Measurements from ENCODE around the gene ABL1.
"Not testable (repeated sequence)": the region's sequence is repeated elsewhere in the genome, so short reads cannot be mapped to it uniquely, and the experiment has no call there.

The ABL1 gene

GRCh38 chr9:130903194-130904069, 68.4 kb downstream of the ABL1 start:
- DNase-seq (ENCODE audit: low read depth), result no peak

DNA sequence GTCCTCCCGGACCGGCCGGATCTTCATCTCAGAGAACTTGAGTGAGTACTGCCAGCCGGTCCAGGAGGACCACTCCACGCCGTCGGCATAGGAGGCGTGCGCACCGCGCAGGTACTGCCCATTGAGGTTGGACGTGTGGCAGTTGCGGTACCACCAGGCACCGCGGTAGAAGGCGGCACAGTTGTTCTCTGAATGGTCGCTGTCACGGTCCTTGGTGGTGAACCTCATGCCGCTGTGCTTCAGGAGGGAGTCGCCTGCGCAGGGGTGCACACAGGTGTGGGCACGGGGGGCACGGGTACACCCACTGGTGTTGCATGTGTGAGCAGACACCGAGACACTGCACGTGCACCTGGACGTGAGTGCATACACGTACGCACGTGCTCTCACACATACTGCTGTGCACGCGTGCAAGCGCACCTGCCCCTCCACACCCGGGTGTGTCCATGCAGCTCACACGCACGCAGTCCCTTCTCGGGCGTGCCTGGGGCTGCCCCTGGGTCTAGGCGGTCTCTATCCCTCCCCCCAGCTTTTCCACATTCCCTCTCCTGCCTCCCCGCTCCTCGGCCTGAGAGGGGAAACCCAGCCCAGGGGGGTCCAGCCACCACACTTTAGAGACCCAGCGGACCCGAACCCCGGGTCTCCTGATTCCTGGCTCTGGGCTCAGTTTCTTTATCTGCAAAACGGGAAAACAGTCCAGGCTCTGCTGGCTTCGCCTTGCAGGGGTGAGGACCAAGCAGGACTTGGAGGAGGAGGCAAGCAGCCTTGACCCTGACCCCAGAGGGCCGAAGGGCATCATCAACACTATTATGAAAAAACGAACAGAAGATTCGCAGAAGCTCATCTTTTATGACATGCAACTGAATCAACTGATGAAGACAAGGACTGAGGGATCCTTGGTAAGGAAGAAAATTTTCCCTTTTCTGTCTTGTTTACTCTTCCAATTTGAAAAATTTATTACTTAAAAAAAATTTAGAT, 69.3 kb downstream of the ABL1 start:
- DNase-seq (ENCODE audit: low read depth), result no peak

DNA sequence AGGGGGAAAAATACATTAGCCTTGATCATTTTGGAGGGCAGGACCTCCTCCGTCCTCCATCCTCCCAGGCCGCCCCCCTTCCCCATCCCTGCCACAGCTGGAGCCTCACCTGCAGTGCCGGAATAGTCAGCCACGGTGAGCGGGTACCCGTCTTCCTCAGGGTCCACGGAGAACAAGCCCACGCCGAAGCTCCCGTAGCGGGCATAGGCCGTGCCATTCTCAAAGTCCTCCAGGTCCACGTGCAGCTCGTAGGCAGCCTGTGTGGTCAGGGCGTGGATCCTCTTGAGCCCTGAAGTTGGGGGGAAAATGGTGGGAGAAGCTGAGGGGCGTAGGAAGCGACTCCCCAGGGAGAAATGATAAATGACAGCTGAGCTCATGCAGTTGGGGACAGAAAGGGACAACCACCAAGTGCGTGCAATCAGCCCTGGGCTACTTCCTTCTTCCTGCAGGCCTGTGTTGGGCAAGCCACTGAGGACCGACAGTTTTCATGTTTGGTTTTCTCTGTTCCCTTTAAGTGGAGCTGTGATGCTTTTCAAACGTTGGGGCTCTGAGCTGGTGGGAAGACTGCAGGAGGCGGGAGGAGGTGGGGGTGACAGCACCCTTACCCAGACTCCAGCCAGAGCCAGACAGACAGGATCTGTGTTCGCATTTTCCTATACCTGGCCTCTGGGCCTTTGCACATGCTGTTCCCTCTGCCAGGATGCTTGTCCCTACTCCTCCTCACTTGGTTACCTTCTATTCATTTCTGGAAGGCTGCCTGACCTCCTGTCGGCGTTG, 70.3 kb downstream of the ABL1 start:
- DNase-seq (ENCODE audit: low read depth), result no peak

DNA sequence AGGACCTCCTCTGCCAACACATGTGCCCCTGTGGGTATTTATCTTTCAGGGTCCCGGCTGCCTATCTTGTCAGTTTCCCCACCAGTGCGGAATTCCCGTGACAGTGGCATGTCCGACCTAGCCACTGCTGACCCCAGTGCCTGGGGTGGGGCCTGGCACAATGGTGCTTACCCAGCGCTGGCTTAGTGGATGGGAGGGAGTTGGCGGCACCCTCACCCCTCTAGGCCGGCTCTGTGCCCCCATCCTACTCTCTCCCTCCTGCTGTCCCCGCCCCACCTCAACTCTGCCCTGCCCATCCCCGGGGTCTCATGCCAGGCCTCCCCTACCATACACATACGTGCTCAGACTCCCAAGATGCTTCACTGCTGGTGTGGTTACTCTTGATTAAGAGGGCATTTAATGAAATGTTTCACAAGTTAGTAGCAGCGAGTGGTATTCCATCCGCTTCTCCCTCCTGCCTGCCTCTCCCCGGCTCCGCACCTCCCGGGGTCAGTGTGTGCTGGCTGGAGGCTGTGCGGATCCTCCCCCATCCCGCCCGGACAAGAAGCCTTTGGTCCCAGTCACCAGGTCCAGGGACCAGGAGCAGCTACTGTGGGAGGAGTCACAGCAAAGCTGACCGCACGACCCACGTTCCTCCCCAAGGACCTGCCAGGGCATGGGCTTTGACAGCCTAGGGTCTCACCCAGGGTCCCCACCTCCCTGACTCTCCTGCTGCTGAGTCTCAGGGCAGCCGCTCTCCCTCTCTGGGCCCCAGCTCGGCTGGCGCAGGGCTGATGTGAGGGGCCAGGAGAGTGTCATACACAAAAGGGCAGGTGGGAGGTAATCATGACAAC, 71.1 kb downstream of the ABL1 start:
- no peak for DNase-seq (ENCODE audit: low read depth)

GRCh38 chr9:130906735-130907416, 71.8 kb downstream of the ABL1 start:
- DNase-seq (ENCODE audit: low read depth), result no peak

GRCh38 chr9:130908146-130908877, 73.3 kb downstream of the ABL1 start:
- no peak for DNase-seq (ENCODE audit: low read depth)

- no peak for DNase-seq (ENCODE audit: low read depth)
These were observed 73.9 kb downstream of the ABL1 start for GRCh38 chr9:130908878-130909355.

- not testable (repeated sequence) for DNase-seq (ENCODE audit: low read depth)
These were observed 75.0 kb downstream of the ABL1 start for GRCh38 chr9:130910041-130910440.

- not testable (repeated sequence) for DNase-seq (ENCODE audit: low read depth)
These were observed 75.6 kb downstream of the ABL1 start for GRCh38 chr9:130910670-130911069.

DNA sequence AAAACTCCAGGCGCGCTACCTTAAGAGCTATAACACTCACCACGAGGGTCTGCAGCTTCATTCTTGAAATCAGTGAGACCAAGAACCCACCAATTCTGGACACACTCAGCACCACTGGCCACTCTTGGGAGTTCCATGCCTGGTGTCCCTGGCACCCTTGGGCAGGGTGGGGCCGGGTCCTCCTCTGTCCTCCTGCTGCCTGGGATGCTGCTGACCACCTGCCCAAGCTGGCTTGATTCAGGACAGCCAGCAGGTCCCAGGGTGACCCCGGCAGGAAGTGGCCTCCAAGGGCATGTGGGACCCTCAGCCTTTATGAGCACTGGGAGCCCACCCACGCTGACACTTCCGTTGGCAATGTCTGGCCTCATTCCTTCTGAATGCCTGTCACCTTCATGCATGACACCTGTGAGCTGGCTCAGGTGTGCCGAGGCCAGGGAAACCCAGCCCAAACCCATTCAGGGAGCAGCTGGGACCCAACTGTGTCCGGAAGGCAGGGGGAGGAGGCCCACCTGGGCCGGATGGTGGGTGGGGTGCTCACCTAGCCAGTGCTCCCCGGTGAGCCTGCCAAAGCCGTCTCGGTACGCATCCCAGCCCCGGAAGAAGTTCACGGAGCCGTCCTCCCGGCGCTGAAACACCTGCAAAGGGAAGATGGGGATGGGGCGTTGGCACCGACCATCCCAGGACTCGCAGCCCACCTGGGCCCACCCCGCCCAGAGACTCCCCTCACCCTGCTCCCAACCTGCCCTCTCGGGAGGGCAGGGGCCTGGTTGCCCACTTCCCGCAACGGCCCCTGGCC, 76.4 kb downstream of the ABL1 start:
- DNase-seq (ENCODE audit: low read depth), result no peak

GRCh38 chr9:130912932-130913598, 78.0 kb downstream of the ABL1 start:
- no peak for DNase-seq (ENCODE audit: low read depth)

- no peak for DNase-seq (ENCODE audit: low read depth)
These were observed 78.8 kb downstream of the ABL1 start for GRCh38 chr9:130913599-130914416.

GRCh38 chr9:130914417-130915095, 79.5 kb downstream of the ABL1 start:
- DNase-seq (ENCODE audit: low read depth), result no peak

DNA sequence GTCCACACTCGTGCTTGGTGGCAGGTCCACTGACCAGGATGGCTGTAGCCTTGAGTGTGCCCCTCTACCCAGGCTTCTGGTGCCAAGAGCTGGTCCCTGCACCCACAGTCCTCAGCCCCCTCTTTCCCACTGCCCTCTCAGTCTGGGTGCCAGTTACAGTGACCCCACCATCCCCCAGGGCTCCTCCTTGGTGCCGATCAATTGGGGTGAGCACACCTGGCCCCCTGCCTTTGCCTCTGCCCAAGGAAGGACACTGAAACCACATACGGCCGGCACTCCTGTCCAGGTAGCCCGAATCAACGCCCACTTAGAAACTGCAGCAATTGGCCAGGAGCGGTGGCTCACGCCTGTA, 80.0 kb downstream of the ABL1 start:
- no peak for DNase-seq (ENCODE audit: low read depth)

- no peak for DNase-seq (ENCODE audit: low read depth)
These were observed 82.3 kb downstream of the ABL1 start for GRCh38 chr9:130917168-130917960.
